ENCODE measurements around the gene FXN.

FXN gene

GRCh38 chr9:69137311-69137710 lies 101.8 kb downstream of the FXN start:
- no peak for DNase-seq (ENCODE audit: low read depth in 2 of 3, low spot score in 1 of 3)

GRCh38 chr9:69139596-69139995 lies 104.0 kb downstream of the FXN start:
- DNase-seq (ENCODE audit: low read depth in 2 of 3, low spot score in 1 of 3) = no peak

- DNase-seq (ENCODE audit: low read depth in 2 of 3, low spot score in 1 of 3) = no peak
Observed at GRCh38 chr9:69140123-69140735, 104.7 kb downstream of the FXN start.

GRCh38 chr9:69141851-69142250 lies 106.3 kb downstream of the FXN start:
- DNase-seq (ENCODE audit: low read depth in 2 of 3, low spot score in 1 of 3) = no peak

- no peak for DNase-seq (ENCODE audit: low read depth in 2 of 3, low spot score in 1 of 3)
Observed at GRCh38 chr9:69143291-69143690, 107.7 kb downstream of the FXN start.

- no peak for DNase-seq (ENCODE audit: low read depth in 2 of 3, low spot score in 1 of 3)
Observed at GRCh38 chr9:69145144-69145715, 109.7 kb downstream of the FXN start.

GRCh38 chr9:69147041-69147834 lies 111.7 kb downstream of the FXN start:
- no peak for DNase-seq (ENCODE audit: low read depth in 2 of 3, low spot score in 1 of 3)

GRCh38 chr9:69149321-69149807 lies 113.8 kb downstream of the FXN start:
- no peak for DNase-seq (ENCODE audit: low read depth in 2 of 3, low spot score in 1 of 3)
